Suprapubic skin (tissue), 4 donors: Measurements from ENCODE around the gene LMF1. TPM values are rescaled to one million over a fixed set of nuclear protein-coding genes. Genes with fewer than 3 reads are reported as not detected.

Experiments
- DNase-seq, 2 donors: peaks; one replicate each; pipeline ENCODE4 v3.0.0-alpha.2; 2019; ENCODE audit warnings: low spot score in 2 of 2
- H3K27ac ChIP-seq: fragments of 200-600 bp; sonication (generic); one replicate; pipeline ENCODE4 v1.5.1; 2019
- H3K27me3 ChIP-seq: fragments of 200-600 bp; sonication (generic); one replicate; pipeline ENCODE4 v1.5.1; 2019
- H3K36me3 ChIP-seq: fragments of 200-600 bp; sonication (generic); one replicate; pipeline ENCODE4 v1.5.1; 2019
- H3K4me1 ChIP-seq: fragments of 200-600 bp; sonication (generic); one replicate; pipeline ENCODE4 v1.5.1; 2019
- H3K4me3 ChIP-seq: fragments of 200-600 bp; sonication (generic); one replicate; pipeline ENCODE4 v1.5.1; 2019; ENCODE audit warnings: mild to moderate bottlenecking
- H3K9me3 ChIP-seq: fragments of 200-600 bp; sonication (generic); one replicate; pipeline ENCODE4 v1.5.1; 2019
- EP300 ChIP-seq: sonication (generic); formaldehyde crosslinking; IDR thresholded peaks from one replicate; pipeline ENCODE4 v1.6.1; 2017; ENCODE audit warnings: antibody characterized with exemption
- POLR2A ChIP-seq, 2 donors: fragments of 450-650 bp; IDR thresholded peaks; one replicate each; pipeline ENCODE4 v1.6.1; 2017; ENCODE audit warnings: antibody characterized with exemption in 2 of 2, mild to moderate bottlenecking in 2 of 2, moderate library complexity in 2 of 2
- POLR2AphosphoS5 ChIP-seq, 3 donors: sonication (generic); formaldehyde crosslinking; IDR thresholded peaks; one replicate each; pipeline ENCODE4 v1.6.1; 2017; ENCODE audit warnings: antibody characterized with exemption in 3 of 3
- WGBS: methylation state at CpG from one replicate; pipeline ENCODE4 v1.1.5; 2018; 5-methylcytosine and 5-hydroxymethylcytosine counted together
- total RNA-seq, 4 donors: library from RNA; depleted of rRNA; stranded (reverse); fragments of >200 nt; gene quantifications; one replicate each; pipeline ENCODE4 v1.1.0, GENCODE V29; 2016
- TF ChIP-seq, protein P1 (sequence below), 2 donors: fragments of 200-600 bp in 1 of 2; fragments of 450-650 bp in 1 of 2; sonication (generic) in 1 of 2; IDR thresholded peaks; one replicate each; pipeline ENCODE4 v1.5.1; 2016 to 2019; ENCODE audit warnings: antibody characterized with exemption in 2 of 2, mild to moderate bottlenecking in 1 of 2, moderate library complexity in 1 of 2

Gene LMF1
- total RNA-seq, 4 donors from 2014 or later = 32.1 to 117 (median 38.0) TPM

GRCh38 chr16:973366-973765 is 2.6 kb upstream of the LMF1 start:
- H3K27me3 ChIP-seq = peaks cover 2% of the 10 kb centered on the region
- no peak for DNase-seq
- no peaks in the 10 kb centered on the region for H3K36me3 ChIP-seq
- TF ChIP-seq POLR2A (IDR thresholded peaks at IDR 0.05) (no peak), EP300 (no peak)
- H3K9me3 ChIP-seq = no peaks in the 10 kb centered on the region
- no peak overlapping the region for H3K4me3 ChIP-seq
- peak overlapping the region; percentile 57 for H3K27ac ChIP-seq
- H3K4me1 ChIP-seq = peaks cover 30% of the 10 kb centered on the region
- 87% methylated on average over 17 of the region's 17 CpGs for WGBS

DNA sequence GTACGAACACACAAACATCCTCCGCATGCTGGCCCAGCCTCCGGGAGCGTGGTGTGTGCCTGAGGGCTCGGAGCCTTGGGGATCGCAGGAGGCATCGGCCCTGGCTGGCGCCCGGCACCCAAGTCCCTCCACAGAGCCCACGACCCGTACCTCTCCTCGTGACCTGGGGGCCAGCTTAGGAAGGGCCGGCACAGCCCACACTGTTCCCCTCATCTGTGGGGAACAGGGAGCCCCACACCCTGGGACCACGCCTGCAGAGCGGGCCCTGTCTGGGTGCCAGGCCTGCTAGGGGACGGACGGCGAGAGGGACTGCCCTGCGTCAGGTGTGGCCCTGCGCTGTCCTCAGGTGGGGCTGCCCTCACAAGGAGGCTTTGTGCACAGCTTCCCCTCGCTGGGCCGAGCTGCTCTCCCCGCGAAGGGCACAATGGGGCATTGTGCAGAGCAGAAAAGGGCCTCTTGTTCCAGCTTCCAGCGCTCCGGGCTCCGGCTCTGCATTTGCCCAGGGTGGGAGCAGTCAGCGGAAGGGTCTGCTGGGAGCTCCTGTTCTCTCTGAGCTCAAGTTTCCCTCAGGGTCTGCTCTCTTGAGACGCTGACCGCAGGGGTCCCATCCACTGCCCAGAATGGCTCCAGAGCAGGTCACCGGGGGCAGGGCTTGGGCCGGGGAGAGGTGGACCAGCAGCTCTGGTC is 1.7 kb upstream of the LMF1 start:
- Histone ChIP-seq H3K9me3 (no peaks in the 10 kb centered on the region), H3K4me3 (no peak overlapping the region), H3K4me1 (peaks cover 36% of the 10 kb centered on the region), H3K36me3 (no peaks in the 10 kb centered on the region), H3K27me3 (no peaks in the 10 kb centered on the region), H3K27ac (peak overlapping the region; percentile 57)
- DNase-seq = peak; percentile 65 to 86
- TF ChIP-seq POLR2AphosphoS5 (IDR thresholded peaks at IDR 0.05) (no peak), EP300 (no peak), POLR2A (IDR thresholded peaks at IDR 0.05) (no peak)
- TF ChIP-seq, protein P1, sequence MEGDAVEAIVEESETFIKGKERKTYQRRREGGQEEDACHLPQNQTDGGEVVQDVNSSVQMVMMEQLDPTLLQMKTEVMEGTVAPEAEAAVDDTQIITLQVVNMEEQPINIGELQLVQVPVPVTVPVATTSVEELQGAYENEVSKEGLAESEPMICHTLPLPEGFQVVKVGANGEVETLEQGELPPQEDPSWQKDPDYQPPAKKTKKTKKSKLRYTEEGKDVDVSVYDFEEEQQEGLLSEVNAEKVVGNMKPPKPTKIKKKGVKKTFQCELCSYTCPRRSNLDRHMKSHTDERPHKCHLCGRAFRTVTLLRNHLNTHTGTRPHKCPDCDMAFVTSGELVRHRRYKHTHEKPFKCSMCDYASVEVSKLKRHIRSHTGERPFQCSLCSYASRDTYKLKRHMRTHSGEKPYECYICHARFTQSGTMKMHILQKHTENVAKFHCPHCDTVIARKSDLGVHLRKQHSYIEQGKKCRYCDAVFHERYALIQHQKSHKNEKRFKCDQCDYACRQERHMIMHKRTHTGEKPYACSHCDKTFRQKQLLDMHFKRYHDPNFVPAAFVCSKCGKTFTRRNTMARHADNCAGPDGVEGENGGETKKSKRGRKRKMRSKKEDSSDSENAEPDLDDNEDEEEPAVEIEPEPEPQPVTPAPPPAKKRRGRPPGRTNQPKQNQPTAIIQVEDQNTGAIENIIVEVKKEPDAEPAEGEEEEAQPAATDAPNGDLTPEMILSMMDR (IDR thresholded peaks at IDR 0.05) = no peak
- 62% methylated on average over 18 of the region's 32 CpGs for WGBS

GRCh38 chr16:971981-972315 is 1.2 kb upstream of the LMF1 start:
- WGBS = 86% methylated on average over 8 of the region's 8 CpGs
- no peaks in the 10 kb centered on the region for H3K27me3 ChIP-seq
- no peaks in the 10 kb centered on the region for H3K9me3 ChIP-seq
- H3K4me1 ChIP-seq = peaks cover 32% of the 10 kb centered on the region
- no peaks in the 10 kb centered on the region for H3K36me3 ChIP-seq
- TF ChIP-seq, protein P1 (IDR thresholded peaks at IDR 0.05) = no peak
- TF ChIP-seq POLR2A (IDR thresholded peaks at IDR 0.05) = no peak
- no peak for TF ChIP-seq POLR2AphosphoS5 (IDR thresholded peaks at IDR 0.05)
- no peak for TF ChIP-seq EP300
- peak overlapping the region; percentile 57 for H3K27ac ChIP-seq
- H3K4me3 ChIP-seq = no peak overlapping the region
- DNase-seq = no peak

DNA sequence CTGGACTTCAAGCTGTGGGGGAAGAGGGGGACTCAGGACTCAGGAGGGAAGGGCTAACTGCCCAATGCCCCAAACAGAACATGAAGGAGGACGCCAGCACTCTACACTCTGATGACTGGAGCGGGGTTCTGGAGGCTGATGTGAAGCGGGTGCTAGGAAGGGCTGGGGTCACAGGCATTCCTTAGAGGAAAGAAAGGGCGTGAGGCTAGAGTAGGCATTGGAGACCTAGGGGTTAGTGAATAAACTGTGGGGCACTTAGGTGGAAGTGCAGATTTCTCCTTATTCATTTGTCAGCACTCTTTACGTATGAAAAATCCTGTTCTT is 760 bp upstream of the LMF1 start:
- Histone ChIP-seq H3K27ac (peak overlapping the region; percentile 57), H3K4me3 (peak overlapping the region; percentile 82), H3K27me3 (no peaks in the 10 kb centered on the region), H3K9me3 (no peaks in the 10 kb centered on the region), H3K36me3 (no peaks in the 10 kb centered on the region), H3K4me1 (peaks cover 32% of the 10 kb centered on the region)
- TF ChIP-seq EP300 (no peak), POLR2AphosphoS5 (IDR thresholded peaks at IDR 0.05) (no peak), POLR2A (IDR thresholded peaks at IDR 0.05) (no peak)
- TF ChIP-seq, protein P1 (IDR thresholded peaks at IDR 0.05) = no peak
- 92% methylated on average over 5 of the region's 5 CpGs for WGBS
- peak in 1 of 2 donors; percentile 80 for DNase-seq

DNA sequence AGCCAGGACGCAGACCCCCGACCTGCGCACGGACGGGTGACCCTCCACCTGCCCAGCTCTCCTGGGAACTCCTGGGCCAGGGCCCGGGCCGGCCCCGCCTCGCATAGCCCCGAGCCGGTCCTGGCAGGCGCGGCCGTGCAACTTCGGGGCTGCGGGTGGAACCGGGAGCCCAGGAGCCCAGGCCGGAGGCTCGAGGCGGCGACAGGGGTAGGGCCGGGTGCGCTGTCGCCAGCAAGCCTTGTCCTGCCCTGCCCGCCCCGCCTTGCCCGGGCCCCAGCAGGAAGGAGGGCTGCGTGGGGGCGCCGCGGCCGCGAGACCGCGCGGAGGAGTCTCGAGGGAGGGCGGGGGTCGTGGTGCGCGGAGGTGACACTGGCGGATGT is 408 bp downstream of the LMF1 start:
- WGBS = no CpG with 5 or more reads among the region's 42 CpGs
- H3K36me3 ChIP-seq = no peaks in the 10 kb centered on the region
- TF ChIP-seq POLR2A (IDR thresholded peaks at IDR 0.05) = no peak
- TF ChIP-seq, protein P1 (IDR thresholded peaks at IDR 0.05) = no peak
- no peak for TF ChIP-seq POLR2AphosphoS5 (IDR thresholded peaks at IDR 0.05)
- no peak for TF ChIP-seq EP300
- no peaks in the 10 kb centered on the region for H3K9me3 ChIP-seq
- peak overlapping the region; percentile 82 for H3K4me3 ChIP-seq
- no peaks in the 10 kb centered on the region for H3K27me3 ChIP-seq
- peak overlapping the region; percentile 81 for H3K27ac ChIP-seq
- H3K4me1 ChIP-seq = peaks cover 32% of the 10 kb centered on the region
- no peak for DNase-seq
